HEK293 (cell line): ENCODE measurements around the gene OR6Q1.
A peak's percentile ranks its signal among the peaks of the same experiment; 100 is the strongest.

ENCODE experiments used
- CTCF ChIA-PET: fragments of 350-600 bp; formaldehyde crosslinking; extraction: SDS; loops from one replicate; lab custom pipeline; 2021; ENCODE audit warnings: antibody characterized with exemption; lab: Yijun Ruan, JAX
- POLR2A ChIA-PET: fragments of 300-600 bp; formaldehyde crosslinking; extraction: SDS; loops from one replicate; lab custom pipeline; 2020; ENCODE audit warnings: antibody characterized with exemption, inconsistent platforms; lab: Yijun Ruan, JAX
- H3K27ac ChIP-seq: fragments of 200-500 bp; sonication (Bioruptor generic); 2 replicates; pipeline ENCODE4 v1.5.1; 2014; ENCODE audit warnings: low read depth, low read length, control low read depth, inconsistent platforms; ENCODE audit errors: extremely low read depth
- H3K36me3 ChIP-seq, 2 experiments: fragments of 200-500 bp in 1 of 2; sonication (Bioruptor generic) in 1 of 2; 1 replicate in 1 of 2; 2 replicates in 1 of 2; pipeline ENCODE4 v1.5.1; 2014 to 2017; ENCODE audit warnings: inconsistent platforms in 2 of 2, low read length in 2 of 2; ENCODE audit not compliant: control insufficient read depth in 2 of 2, insufficient read depth in 1 of 2
- H3K4me1 ChIP-seq: fragments of 200-500 bp; sonication (Bioruptor generic); 2 replicates; pipeline ENCODE4 v1.5.1; 2014; ENCODE audit warnings: mild to moderate bottlenecking, low read length, inconsistent platforms; ENCODE audit not compliant: control insufficient read depth, insufficient read depth
- H3K4me3 ChIP-seq: 2 replicates; pipeline ENCODE4 v1.5.1; 2011; ENCODE audit warnings: low read depth, mild to moderate bottlenecking, control low read depth, low read length, moderate library complexity
- H3K9me3 ChIP-seq: fragments of 200-500 bp; sonication (Bioruptor generic); 2 replicates; pipeline ENCODE4 v1.5.1; 2014; ENCODE audit warnings: low read depth, low read length, inconsistent platforms; ENCODE audit not compliant: control insufficient read depth, insufficient read depth
- BCL11B ChIP-seq: fragments of 450-650 bp; formaldehyde crosslinking; IDR thresholded peaks from 2 replicates; pipeline ENCODE4 v1.5.1; 2016; ENCODE audit warnings: low read depth, missing biosample characterization, missing genetic modification characterization
- EGR2 ChIP-seq: fragments of 450-650 bp; formaldehyde crosslinking; IDR thresholded peaks from 2 replicates; pipeline ENCODE4 v1.5.1; 2016; ENCODE audit warnings: low read depth, missing biosample characterization, missing genetic modification characterization
- FEZF1 ChIP-seq: fragments of 450-650 bp; formaldehyde crosslinking; IDR thresholded peaks from 2 replicates; pipeline ENCODE4 v1.5.1; 2016; ENCODE audit warnings: missing biosample characterization, missing genetic modification characterization
- KLF17 ChIP-seq: fragments of 450-650 bp; formaldehyde crosslinking; IDR thresholded peaks from 2 replicates; pipeline ENCODE4 v1.5.1; 2016; ENCODE audit warnings: missing biosample characterization, missing genetic modification characterization
- WT1 ChIP-seq: fragments of 450-650 bp; formaldehyde crosslinking; IDR thresholded peaks from 2 replicates; pipeline ENCODE4 v1.5.1; 2016; ENCODE audit warnings: missing biosample characterization, missing genetic modification characterization
- ZBTB17 ChIP-seq: fragments of 450-650 bp; formaldehyde crosslinking; IDR thresholded peaks from 2 replicates; pipeline ENCODE4 v1.5.1; 2016; ENCODE audit warnings: missing biosample characterization, missing genetic modification characterization
- ZBTB20 ChIP-seq: fragments of 450-650 bp; formaldehyde crosslinking; IDR thresholded peaks from 2 replicates; pipeline ENCODE4 v1.5.1; 2016; ENCODE audit warnings: missing biosample characterization, missing genetic modification characterization
- ZBTB44 ChIP-seq: fragments of 450-650 bp; IDR thresholded peaks from 2 replicates; pipeline ENCODE4 v1.5.1; 2018; ENCODE audit warnings: missing biosample characterization, mild to moderate bottlenecking, missing genetic modification characterization
- ZEB2 ChIP-seq: fragments of 450-650 bp; formaldehyde crosslinking; IDR thresholded peaks from 2 replicates; pipeline ENCODE4 v1.5.1; 2016; ENCODE audit warnings: missing biosample characterization, missing genetic modification characterization
- ZFP3 ChIP-seq: fragments of 450-650 bp; formaldehyde crosslinking; IDR thresholded peaks from 2 replicates; pipeline ENCODE4 v1.5.1; 2016; ENCODE audit warnings: low read depth, missing biosample characterization, missing genetic modification characterization
- ZNF114 ChIP-seq: fragments of 450-650 bp; formaldehyde crosslinking; IDR thresholded peaks from 2 replicates; pipeline ENCODE4 v1.5.0; 2017; ENCODE audit warnings: missing biosample characterization, missing genetic modification characterization
- ZNF121 ChIP-seq: fragments of 450-650 bp; formaldehyde crosslinking; IDR thresholded peaks from 2 replicates; pipeline ENCODE4 v1.5.1; 2016; ENCODE audit warnings: missing biosample characterization, missing genetic modification characterization
- ZNF157 ChIP-seq: fragments of 450-650 bp; formaldehyde crosslinking; IDR thresholded peaks from 2 replicates; pipeline ENCODE4 v1.5.1; 2016; ENCODE audit warnings: missing biosample characterization, missing genetic modification characterization
- ZNF2 ChIP-seq: fragments of 450-650 bp; formaldehyde crosslinking; IDR thresholded peaks from 2 replicates; pipeline ENCODE4 v1.5.1; 2016; ENCODE audit warnings: missing biosample characterization, missing genetic modification characterization
- ZNF239 ChIP-seq: fragments of 450-650 bp; formaldehyde crosslinking; IDR thresholded peaks from 2 replicates; pipeline ENCODE4 v1.5.1; 2016; ENCODE audit warnings: missing biosample characterization, missing genetic modification characterization
- ZNF280D ChIP-seq: fragments of 450-650 bp; formaldehyde crosslinking; IDR thresholded peaks from 2 replicates; pipeline ENCODE4 v1.5.1; 2016; ENCODE audit warnings: missing biosample characterization, missing genetic modification characterization
- ZNF404 ChIP-seq: fragments of 450-650 bp; formaldehyde crosslinking; IDR thresholded peaks from 2 replicates; pipeline ENCODE4 v1.5.1; 2017; ENCODE audit warnings: missing biosample characterization, missing genetic modification characterization
- ZNF433 ChIP-seq: fragments of 450-650 bp; formaldehyde crosslinking; IDR thresholded peaks from 2 replicates; pipeline ENCODE4 v1.5.1; 2016; ENCODE audit warnings: missing biosample characterization, missing genetic modification characterization, low read depth
- ZNF529 ChIP-seq: fragments of 450-650 bp; formaldehyde crosslinking; IDR thresholded peaks from 2 replicates; pipeline ENCODE4 v1.5.1; 2017; ENCODE audit warnings: missing genetic modification characterization, missing biosample characterization; ENCODE audit not compliant: insufficient replicate concordance
- ZNF639 ChIP-seq: fragments of 450-650 bp; formaldehyde crosslinking; IDR thresholded peaks from 2 replicates; pipeline ENCODE4 v1.5.1; 2016; ENCODE audit warnings: missing biosample characterization, missing genetic modification characterization
- ZNF664 ChIP-seq: fragments of 450-650 bp; formaldehyde crosslinking; IDR thresholded peaks from 2 replicates; pipeline ENCODE4 v1.5.1; 2016; ENCODE audit warnings: missing biosample characterization, missing genetic modification characterization
- ZNF76 ChIP-seq: fragments of 450-650 bp; formaldehyde crosslinking; IDR thresholded peaks from 2 replicates; pipeline ENCODE4; 2016; ENCODE audit warnings: low read depth, missing biosample characterization, missing genetic modification characterization, borderline replicate concordance
- ZNF785 ChIP-seq: fragments of 450-650 bp; formaldehyde crosslinking; IDR thresholded peaks from 2 replicates; pipeline ENCODE4 v1.5.1; 2016; ENCODE audit warnings: missing biosample characterization, missing genetic modification characterization
- ZNF791 ChIP-seq: fragments of 450-650 bp; formaldehyde crosslinking; IDR thresholded peaks from 2 replicates; pipeline ENCODE4 v1.5.1; 2016; ENCODE audit warnings: missing biosample characterization, missing genetic modification characterization
- TF ChIP-seq, protein P1 (sequence below): fragments of 450-650 bp; formaldehyde crosslinking; optimal IDR thresholded peaks from 2 replicates; pipeline ENCODE3; 2016; ENCODE audit warnings: missing biosample characterization, mild to moderate bottlenecking, missing genetic modification characterization

Gene OR6Q1

GRCh38 chr11:58003591-58003990 lies 27.2 kb upstream of the OR6Q1 start:
- TF ChIP-seq FEZF1 (tag by site-specific recombination) (no peak), ZBTB17 (tag by site-specific recombination) (no peak), ZNF785 (tag by site-specific recombination) (no peak), ZNF121 (no peak), ZFP3 (tag by site-specific recombination) (no peak), ZEB2 (no peak), KLF17 (tag by site-specific recombination) (no peak), ZNF791 (tag by site-specific recombination) (no peak)
- TF ChIP-seq, all 188 proteins: peak for 0
- no peak overlapping the region for H3K27ac ChIP-seq
- H3K4me1 ChIP-seq: no peaks in the 10 kb centered on the region
- ChIA-PET CTCF (no interaction called here), POLR2A (no interaction called here)
- no peaks in the 10 kb centered on the region for H3K9me3 ChIP-seq
- no peaks in the 10 kb centered on the region for H3K36me3 ChIP-seq
- H3K4me3 ChIP-seq: no peak overlapping the region

DNA sequence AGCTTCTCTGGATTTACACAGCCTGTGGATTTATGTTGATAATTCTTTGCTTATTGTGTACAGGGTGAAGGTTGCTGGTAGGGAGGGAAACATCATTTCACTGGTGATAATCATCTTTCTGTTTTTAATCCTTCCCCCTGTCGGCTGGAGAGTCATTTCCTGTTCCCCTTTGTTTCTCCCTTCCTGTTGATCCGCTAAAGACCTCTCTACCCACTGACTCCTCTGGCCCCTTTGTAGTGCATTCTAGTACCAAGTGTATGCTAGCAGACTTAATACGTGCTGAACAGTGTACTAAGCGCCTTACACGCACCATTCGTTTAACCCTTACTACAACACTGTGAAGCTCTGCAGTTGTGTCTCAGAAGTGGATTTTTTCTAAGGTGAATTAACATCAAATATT lies 26.1 kb upstream of the OR6Q1 start:
- TF ChIP-seq ZNF157 (tag by site-specific recombination): peak; percentile 53
- no peak for TF ChIP-seq ZBTB20 (tag by site-specific recombination)
- Histone ChIP-seq H3K4me3 (no peak overlapping the region), H3K4me1 (no peaks in the 10 kb centered on the region), H3K36me3 (no peaks in the 10 kb centered on the region), H3K27ac (no peak overlapping the region), H3K9me3 (no peaks in the 10 kb centered on the region)
- ChIA-PET POLR2A (no interaction called here), CTCF (interaction anchor here (0.7 kb wide), 1 partner anchor 1118 kb away, joined by 3 read pairs; no protein-coding TSS in a partner anchor)

DNA sequence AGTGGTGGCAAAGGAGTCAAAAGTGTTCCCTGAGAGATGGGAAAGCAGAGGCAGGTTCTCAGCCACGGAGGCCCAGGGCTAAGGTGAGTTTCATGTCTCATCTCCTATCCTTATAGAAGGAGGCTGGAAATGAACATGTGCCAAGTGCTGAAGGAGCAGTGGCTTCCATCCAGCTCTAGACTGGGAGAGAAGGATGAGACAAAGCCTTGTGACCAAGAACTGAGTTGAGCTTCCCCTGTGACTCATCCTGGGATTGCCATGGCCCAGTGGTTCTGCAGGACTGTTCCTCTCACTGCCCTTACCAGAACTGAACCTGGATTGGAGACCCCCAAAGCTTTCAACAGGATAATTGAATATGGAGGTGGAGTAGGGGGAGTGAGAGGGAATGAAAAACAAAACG lies 23.8 kb upstream of the OR6Q1 start:
- Histone ChIP-seq H3K4me1 (no peaks in the 10 kb centered on the region), H3K4me3 (no peak overlapping the region), H3K27ac (no peak overlapping the region), H3K9me3 (no peaks in the 10 kb centered on the region), H3K36me3 (no peaks in the 10 kb centered on the region)
- CTCF ChIA-PET: interaction anchor here (0.5 kb wide), 1 partner anchor 547 kb away, joined by 4 read pairs; the partner anchor contains the start of gene RTN4RL2
- POLR2A ChIA-PET: no interaction called here
- TF ChIP-seq ZBTB44 (tag by site-specific recombination) (no peak), ZNF404 (tag by site-specific recombination) (no peak), ZNF114 (tag by site-specific recombination) (no peak), ZNF239 (no peak), ZBTB20 (tag by site-specific recombination) (no peak), ZNF280D (tag by site-specific recombination) (no peak), ZNF664 (tag by site-specific recombination) (no peak), ZNF433 (tag by site-specific recombination) (no peak), ZFP3 (tag by site-specific recombination) (no peak), ZNF639 (no peak), ZNF529 (tag by site-specific recombination) (no peak), BCL11B (tag by site-specific recombination) (no peak), WT1 (tag by site-specific recombination) (no peak), ZNF76 (no peak), ZNF2 (tag by site-specific recombination) (no peak), EGR2 (tag by site-specific recombination) (no peak)
- TF ChIP-seq, protein P1, sequence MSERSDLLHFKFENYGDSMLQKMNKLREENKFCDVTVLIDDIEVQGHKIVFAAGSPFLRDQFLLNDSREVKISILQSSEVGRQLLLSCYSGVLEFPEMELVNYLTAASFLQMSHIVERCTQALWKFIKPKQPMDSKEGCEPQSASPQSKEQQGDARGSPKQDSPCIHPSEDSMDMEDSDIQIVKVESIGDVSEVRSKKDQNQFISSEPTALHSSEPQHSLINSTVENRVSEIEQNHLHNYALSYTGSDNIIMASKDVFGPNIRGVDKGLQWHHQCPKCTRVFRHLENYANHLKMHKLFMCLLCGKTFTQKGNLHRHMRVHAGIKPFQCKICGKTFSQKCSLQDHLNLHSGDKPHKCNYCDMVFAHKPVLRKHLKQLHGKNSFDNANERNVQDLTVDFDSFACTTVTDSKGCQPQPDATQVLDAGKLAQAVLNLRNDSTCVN (tag by site-specific recombination): no peak
